ENCODE results near the gene ZNF681.

The ZNF681 gene

GRCh38 chr19:23785982-23786381 is 27.3 kb upstream of the ZNF681 start:
- Histone ChIP-seq H3F3A (ENCODE audit: control insufficient read depth, insufficient read depth) (no peaks in the 10 kb centered on the region), H3K27me3 (ENCODE audit: control insufficient read depth, low read length) (no peaks in the 10 kb centered on the region), H4K20me1 (ENCODE audit: control insufficient read depth, insufficient read depth, low read depth, low read length) (no peaks in the 10 kb centered on the region), H3K4me3 (ENCODE audit: low read length) (no peak overlapping the region), H3K9me2 (replicated peaks; ENCODE audit: control insufficient read depth, low read length) (no peaks in the 10 kb centered on the region), H3K27ac (ENCODE audit: low read depth, low read length) (no peak overlapping the region), H3K79me2 (ENCODE audit: control insufficient read depth, low read length) (no peaks in the 10 kb centered on the region), H3K9me3 (ENCODE audit: control insufficient read depth, insufficient read depth, low read length) (peaks cover 7% of the 10 kb centered on the region; the same call in 1 of the 2 replicates), H3K4me1 (ENCODE audit: control insufficient read depth, low read length) (no peaks in the 10 kb centered on the region), H3K4me2 (ENCODE audit: low read length) (no peak overlapping the region), H3K36me3 (ENCODE audit: control insufficient read depth, low read length) (no peaks in the 10 kb centered on the region)
- TF ChIP-seq EZH2phosphoT487 (IDR thresholded peaks at IDR 0.05; ENCODE audit: borderline replicate concordance, low read length) (no peak), CTCF (IDR thresholded peaks at IDR 0.05; ENCODE audit: low read depth, low read length, poor library complexity, severe bottlenecking) (no peak)

DNA sequence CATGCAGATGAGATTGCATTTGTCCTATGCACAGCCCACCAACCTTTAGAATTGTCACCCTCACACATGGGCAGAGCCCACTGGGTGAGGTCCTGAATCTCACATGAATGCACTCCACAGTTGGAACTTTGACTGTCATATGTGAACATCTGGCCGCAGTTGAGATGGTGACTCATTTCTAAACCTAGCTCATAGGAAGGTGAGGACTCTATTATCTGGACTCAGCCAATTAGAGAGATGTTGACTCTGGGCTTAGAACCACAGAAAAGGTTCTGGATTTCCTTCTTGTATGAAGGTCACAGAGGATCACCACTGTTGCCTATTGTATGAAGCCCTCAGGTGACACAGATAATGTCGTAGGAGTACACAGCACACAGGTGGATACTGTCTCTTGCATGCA is 25.6 kb upstream of the ZNF681 start:
- Histone ChIP-seq H3K9me3 (ENCODE audit: control insufficient read depth, insufficient read depth, low read length) (peaks cover 6% of the 10 kb centered on the region; the same call in 1 of the 2 replicates), H3K9me2 (replicated peaks; ENCODE audit: control insufficient read depth, low read length) (no peaks in the 10 kb centered on the region), H4K20me1 (ENCODE audit: control insufficient read depth, insufficient read depth, low read depth, low read length) (no peaks in the 10 kb centered on the region), H3K4me1 (ENCODE audit: control insufficient read depth, low read length) (no peaks in the 10 kb centered on the region), H3F3A (ENCODE audit: control insufficient read depth, insufficient read depth) (no peaks in the 10 kb centered on the region), H3K27ac (ENCODE audit: low read depth, low read length) (no peak overlapping the region), H3K4me3 (ENCODE audit: low read length) (no peak overlapping the region), H3K79me2 (ENCODE audit: control insufficient read depth, low read length) (no peaks in the 10 kb centered on the region), H3K27me3 (ENCODE audit: control insufficient read depth, low read length) (no peaks in the 10 kb centered on the region), H3K4me2 (ENCODE audit: low read length) (no peak overlapping the region), H3K36me3 (ENCODE audit: control insufficient read depth, low read length) (no peaks in the 10 kb centered on the region)
- no peak for TF ChIP-seq EZH2phosphoT487 (IDR thresholded peaks at IDR 0.05; ENCODE audit: borderline replicate concordance, low read length)
- no peak for TF ChIP-seq CTCF (IDR thresholded peaks at IDR 0.05; ENCODE audit: low read depth, low read length, poor library complexity, severe bottlenecking)

DNA sequence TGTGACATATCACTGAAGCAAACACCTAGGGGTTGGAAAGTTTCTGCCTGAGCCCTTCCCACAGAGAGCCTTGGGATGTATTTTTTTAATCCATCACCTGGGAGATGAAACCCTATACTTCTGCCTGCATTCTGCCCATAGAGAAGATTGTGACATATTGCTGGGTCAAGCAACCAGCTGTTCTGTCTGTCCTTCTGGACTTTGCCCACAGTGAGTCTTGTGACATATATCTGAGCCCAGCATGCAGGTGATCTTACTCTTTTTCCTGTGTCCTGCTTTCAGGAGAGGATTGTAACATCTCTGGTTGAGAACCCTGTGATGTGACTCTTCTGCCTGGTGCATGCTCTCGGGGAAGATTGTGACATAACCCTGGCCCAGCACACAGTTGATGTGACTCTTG is 24.9 kb upstream of the ZNF681 start:
- Histone ChIP-seq H4K20me1 (ENCODE audit: control insufficient read depth, insufficient read depth, low read depth, low read length) (no peaks in the 10 kb centered on the region), H3K36me3 (ENCODE audit: control insufficient read depth, low read length) (no peaks in the 10 kb centered on the region), H3K9me2 (replicated peaks; ENCODE audit: control insufficient read depth, low read length) (no peaks in the 10 kb centered on the region), H3K4me3 (ENCODE audit: low read length) (no peak overlapping the region), H3K27me3 (ENCODE audit: control insufficient read depth, low read length) (no peaks in the 10 kb centered on the region), H3K9me3 (ENCODE audit: control insufficient read depth, insufficient read depth, low read length) (peaks cover 3% of the 10 kb centered on the region; the same call in 1 of the 2 replicates), H3K4me2 (ENCODE audit: low read length) (no peak overlapping the region), H3K79me2 (ENCODE audit: control insufficient read depth, low read length) (no peaks in the 10 kb centered on the region), H3K4me1 (ENCODE audit: control insufficient read depth, low read length) (no peaks in the 10 kb centered on the region), H3K27ac (ENCODE audit: low read depth, low read length) (no peak overlapping the region), H3F3A (ENCODE audit: control insufficient read depth, insufficient read depth) (no peaks in the 10 kb centered on the region)
- no peak for TF ChIP-seq EZH2phosphoT487 (IDR thresholded peaks at IDR 0.05; ENCODE audit: borderline replicate concordance, low read length)
- no peak for TF ChIP-seq CTCF (IDR thresholded peaks at IDR 0.05; ENCODE audit: low read depth, low read length, poor library complexity, severe bottlenecking)
